ENCODE measurements around the gene VN1R2.

DNA sequence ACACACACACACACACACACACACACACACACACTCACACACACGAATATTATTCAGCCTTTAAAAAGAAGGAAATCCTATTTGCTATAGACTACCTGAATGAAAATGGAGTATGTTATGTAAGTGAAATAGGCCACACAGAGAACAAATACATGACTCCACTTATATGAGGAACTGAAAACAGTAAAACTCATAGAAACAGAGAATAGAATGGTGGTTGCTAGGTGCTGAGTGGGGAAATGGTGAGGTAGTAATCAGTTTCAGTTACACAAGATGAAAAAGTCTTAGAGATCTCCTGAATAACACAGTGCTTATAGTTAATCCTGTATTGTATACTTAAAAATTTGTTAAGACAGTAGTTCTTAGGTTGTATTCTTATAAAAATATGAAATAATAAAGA is 11.6 kb upstream of the VN1R2 start:
- TF ChIP-seq YY1 (IDR thresholded peaks at IDR 0.05; ENCODE audit: insufficient read depth, insufficient read length) = no peak
- no peak for TF ChIP-seq ZNF274 (IDR thresholded peaks at IDR 0.05; ENCODE audit: low read depth, low read length)
